GM18951 (cell line): ENCODE data around the gene ULK4.

Experiments used
- POLR2A ChIP-seq: IDR thresholded peaks from 4 replicates; pipeline ENCODE4 v1.6.1; 2011; ENCODE audit warnings: mild to moderate bottlenecking; ENCODE audit not compliant: insufficient read length, insufficient read depth; ENCODE audit errors: extremely low read depth
- in situ Hi-C: fragments of 300-500 bp; cut with MboI; formaldehyde crosslinking; loops from one replicate; pipeline ENCODE4 v1.12.0; 2022; ENCODE audit warnings: low sequenced_read_pairs, mixed read lengths, inconsistent platforms; ENCODE audit not compliant: unreplicated experiment

Gene ULK4

DNA sequence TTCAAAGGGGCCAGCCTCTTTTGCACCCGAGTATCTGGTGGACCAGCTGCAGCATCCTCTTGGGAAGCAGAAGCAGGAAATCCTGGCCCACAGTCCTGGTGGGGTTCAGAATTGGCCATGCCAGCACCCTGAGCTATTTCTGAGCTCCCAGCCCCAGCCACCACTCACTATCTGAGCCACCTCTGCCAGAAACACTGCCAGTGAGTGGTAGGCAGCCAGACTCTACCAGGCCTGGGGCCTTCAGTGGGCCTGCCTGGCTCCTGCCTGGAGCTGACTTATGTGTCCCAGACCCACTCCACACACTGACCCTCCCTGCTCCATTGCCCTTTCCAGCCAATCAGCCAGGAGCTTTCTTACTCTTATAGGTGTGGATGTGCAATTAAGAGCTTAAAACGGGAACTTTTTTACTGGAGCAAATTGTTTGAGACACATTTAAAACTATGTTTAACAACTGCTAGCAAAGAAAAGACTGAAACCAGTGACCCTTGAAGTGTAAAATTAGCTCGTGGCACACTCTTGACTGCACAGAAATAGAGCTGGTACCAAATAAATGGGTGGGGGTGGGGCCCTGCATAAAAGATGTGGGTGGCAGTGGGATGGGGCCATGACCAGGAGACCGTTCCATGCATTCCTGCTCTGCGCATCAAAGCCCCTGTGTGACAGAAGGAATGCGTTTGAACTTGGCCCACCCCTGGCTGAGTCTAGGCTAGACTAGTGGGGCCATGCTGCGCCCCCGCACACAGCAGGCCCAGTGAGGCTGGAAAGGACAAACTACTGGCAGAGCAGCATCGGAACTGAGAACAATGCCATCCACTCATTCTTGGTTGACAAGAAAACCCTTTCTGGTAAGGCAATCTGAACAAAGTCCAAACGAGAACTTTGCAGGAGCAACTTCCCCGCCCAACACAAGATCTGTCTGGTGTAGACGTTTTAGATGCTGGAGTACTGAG is 714.6 kb downstream of the ULK4 start:
- in situ Hi-C loops, result no loop called here
- TF ChIP-seq POLR2A, result no peak

DNA sequence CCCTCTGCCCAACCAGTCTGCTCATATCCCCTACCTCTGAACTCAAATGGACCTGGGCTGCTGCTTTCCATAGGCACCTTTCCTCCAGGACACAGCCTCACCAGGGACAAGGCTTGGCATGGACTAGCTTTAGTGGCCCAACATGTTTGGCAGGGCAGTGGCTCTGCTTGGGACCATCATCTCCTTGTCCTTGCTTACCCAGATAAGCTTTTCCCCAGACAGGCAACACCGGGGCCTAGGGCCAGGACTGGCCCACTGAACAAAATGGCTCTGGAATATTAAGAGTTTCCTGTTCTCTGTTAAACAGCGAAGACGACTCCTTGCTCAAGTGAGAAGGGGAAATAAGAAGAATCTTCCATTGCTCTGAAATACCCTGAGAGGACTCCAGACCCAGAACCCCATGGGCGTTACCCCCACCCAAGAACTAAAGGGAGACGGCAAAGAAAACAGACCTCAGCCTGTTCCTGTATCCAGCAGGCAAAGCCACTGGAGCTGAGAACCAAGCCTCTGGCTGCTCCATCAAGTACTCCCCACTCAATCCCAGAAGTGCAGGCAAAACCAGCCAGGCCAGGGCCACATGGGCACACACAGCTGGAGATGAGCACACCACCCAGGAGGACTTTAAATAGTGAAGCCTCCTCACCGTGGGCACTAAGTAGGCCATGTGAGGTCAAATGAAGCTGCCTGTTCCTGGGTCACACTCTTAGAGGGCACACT is 717.1 kb downstream of the ULK4 start:
- TF ChIP-seq POLR2A, result no peak
- in situ Hi-C loops, result no loop called here

DNA sequence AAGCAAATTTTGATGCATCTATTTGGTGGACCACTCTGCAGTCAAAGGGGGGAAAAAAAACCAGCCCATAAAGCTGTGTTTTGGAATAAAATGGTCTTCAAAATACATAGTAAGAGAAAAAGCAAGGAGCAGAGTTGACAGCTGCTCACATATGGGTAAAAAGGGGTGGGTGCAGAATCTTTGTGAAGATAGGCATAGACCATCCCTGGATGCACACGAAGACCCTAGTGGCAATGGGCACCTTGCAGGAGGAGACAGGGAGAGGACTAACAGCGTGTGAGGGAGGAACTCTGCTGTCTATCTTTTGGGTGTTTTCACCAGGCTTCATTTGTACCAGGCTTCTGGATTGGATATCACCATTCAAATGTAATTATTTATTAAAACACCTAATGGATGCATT is 718.7 kb downstream of the ULK4 start:
- TF ChIP-seq POLR2A, result no peak
- in situ Hi-C loops, result no loop called here

DNA sequence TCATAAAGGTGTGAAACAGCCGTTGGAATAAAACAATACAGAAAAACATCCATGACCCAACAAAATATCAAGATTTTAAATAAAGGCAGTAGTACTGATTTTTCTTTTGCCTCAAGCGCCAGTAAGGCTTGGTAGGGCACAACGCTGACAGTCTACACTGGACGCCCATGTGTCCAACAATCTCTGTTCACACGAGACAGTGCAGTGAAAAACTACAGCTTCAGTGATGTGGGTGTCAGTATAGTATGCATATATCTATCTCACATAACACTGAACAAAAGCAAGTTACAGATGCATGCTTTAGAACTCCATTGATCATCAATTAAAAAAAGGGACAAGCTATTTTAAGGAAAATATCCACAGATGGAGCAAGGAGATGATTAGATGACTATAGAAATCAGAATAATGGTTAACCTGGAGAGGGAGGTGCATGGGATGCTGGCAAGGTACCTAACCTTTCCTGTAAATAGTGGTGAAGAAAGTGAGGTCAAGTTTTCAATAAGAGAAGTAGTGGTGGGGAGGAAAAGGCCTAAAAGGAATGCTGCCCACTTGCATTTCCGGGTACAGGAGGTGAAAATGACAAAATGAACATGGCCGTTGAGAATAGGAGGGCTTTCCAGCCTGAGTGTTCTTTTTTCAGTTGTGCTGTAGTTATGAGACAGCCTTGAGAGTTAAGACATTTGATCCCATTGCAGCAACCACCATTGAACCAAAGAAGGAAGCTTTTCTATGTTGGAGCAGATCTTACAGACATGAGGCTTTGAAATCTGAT is 719.9 kb downstream of the ULK4 start:
- in situ Hi-C loops, result no loop called here
- TF ChIP-seq POLR2A, result no peak

DNA sequence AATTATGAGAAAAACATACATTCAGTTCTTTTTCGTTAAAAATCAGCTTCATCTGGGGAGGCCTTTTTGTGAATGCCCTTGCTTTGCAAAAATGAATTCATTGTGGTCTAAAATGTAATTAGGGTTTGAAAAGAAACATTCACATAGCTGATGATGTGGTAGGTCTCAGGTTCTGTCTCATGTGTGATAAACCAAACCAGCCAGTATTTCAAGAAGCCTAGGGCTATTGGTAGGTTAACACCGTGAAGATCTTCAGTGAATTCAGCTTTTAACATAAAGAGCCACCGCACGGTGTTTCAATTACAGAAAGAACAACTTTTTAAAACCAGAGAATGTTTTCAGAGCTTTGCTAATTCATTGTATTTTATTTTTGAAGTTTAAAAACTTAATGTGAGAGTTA is 720.7 kb downstream of the ULK4 start:
- no peak for TF ChIP-seq POLR2A
- in situ Hi-C loops, result no loop called here

DNA sequence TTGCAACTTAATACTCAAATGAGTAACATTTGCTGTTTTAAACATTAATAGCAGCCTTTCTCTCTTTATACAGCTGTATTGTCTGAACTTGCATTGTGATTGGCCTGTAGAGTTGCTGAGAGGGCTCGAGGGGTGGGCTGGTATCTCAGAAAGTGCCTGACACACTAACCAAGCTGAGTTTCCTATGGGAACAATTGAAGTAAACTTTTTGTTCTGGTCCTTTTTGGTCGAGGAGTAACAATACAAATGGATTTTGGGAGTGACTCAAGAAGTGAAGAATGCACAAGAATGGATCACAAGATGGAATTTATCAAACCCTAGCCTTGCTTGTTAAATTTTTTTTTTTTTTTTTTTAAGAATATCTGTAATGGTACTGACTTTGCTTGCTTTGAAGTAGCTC is 722.3 kb downstream of the ULK4 start:
- in situ Hi-C loops, result no loop called here
- TF ChIP-seq POLR2A, result no peak

DNA sequence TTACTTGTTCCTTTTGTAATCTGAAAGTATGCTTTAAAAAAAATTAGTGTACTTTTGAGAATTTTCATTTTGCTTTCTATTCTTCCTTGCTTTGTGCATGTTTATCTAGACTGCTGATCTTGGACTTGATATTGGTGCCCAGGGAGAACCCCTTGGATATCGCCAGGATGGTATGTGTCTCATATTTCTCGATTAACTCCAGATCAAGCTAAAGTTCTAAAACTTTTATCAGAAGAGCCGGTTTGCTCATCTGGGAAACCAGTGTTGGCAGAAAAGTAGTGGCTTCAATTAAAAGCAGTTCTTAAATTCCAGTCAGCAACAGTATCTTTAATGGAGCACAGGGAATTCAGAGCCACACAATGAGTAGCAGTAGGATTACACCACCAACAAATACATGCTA is 724.0 kb downstream of the ULK4 start:
- in situ Hi-C loops, result no loop called here
- TF ChIP-seq POLR2A, result no peak

DNA sequence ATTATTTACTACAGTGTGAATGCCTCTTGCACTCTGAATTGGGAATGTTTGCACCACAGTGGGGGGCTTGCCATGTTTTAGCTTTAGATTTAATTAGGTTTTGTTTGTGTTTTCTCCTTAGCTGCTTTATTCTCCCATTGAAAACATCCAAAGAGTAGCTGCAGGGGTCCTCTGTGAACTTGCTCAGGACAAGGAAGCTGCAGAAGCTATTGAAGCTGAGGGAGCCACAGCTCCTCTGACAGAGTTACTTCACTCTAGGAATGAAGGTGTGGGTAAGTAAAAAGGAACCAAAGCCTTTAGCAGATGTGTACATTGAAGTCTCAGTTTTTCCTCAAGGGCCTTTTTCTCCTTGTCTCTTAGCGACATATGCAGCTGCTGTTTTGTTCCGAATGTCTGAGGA is 725.7 kb downstream of the ULK4 start:
- no peak for TF ChIP-seq POLR2A
- in situ Hi-C loops, result no loop called here

DNA sequence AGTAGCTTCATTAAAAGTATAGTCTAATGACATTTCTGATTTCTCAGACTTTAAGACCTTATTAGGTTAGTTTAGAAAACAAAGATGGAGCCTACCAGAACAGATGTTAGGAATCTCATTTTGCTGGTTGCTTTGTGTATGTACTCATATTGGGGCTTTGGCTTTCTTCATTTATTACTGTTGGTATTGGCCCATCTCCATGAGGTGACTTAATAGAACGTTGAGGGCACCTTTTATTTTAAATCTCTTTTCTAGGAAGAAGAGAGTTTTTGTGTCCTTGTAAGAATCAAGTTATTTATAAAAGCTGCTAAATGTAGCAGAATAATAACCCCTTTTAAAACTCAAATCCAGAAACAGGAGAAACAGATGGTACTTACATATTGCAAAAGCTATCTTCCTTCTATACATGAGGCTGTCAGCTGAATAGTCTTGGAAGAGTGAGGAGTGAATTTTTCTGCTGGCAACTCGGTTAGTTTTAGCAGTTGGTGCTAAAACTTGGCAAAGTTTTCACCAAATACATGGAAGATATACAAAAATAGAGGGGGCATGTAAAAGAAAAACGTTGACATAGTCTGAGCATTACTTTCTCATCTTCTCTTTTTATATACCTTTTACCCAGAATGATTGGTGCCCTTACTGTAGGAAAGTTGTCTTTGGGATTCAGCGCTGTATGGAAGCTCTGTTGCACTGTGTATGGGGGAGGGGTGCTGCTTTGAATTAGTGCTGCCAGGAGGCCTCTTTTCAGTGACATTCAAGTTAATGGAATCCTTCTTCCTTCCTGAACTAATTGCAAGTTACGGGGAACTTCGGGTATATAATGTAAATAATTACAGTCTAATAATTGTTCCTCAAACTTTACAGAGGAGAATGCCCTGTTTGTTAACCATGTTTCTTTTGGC is 726.8 kb downstream of the ULK4 start:
- TF ChIP-seq POLR2A, result no peak
- in situ Hi-C loops, result no loop called here

DNA sequence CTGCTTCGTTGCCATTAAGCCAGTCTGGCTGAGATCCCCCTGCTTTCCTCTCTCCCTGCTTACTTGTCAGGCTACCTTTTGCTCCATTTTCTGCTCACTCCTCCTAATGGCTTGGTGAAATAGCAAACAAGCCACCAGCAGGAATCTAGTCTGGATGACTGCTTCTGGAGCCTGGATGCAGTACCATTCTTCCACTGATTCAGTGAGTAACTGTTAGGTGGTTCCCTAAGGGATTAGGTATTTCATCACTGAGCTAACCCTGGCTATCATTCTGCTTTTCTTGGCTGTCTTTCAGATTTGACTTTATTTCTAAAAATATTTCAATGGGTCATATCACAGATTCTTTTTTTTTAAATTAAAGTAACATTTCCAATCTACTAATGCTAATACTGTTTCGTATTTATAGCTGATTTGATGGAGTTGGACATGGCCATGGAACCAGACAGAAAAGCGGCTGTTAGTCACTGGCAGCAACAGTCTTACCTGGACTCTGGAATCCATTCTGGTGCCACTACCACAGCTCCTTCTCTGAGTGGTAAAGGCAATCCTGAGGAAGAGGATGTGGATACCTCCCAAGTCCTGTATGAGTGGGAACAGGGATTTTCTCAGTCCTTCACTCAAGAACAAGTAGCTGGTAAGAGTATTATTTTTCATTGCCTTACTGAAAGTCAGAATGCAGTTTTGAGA is 737.6 kb downstream of the ULK4 start:
- in situ Hi-C loops, result no loop called here
- no peak for TF ChIP-seq POLR2A

DNA sequence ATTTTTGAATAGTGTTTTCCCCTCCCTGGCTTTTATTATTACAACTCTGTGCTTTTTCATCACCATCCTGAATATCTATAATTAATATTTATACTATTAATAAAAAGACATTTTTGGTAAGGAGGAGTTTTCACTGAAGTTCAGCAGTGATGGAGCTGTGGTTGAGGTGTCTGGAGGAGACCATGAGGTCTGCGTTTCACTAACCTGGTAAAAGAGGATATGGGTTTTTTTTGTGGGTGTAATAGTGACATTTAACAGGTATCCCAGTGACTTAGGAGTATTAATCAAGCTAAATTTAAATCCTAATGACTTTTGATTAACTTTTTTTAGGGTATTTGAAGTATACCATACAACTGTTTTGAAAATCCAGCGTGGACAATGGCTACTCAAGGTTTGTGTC is 738.2 kb downstream of the ULK4 start:
- no peak for TF ChIP-seq POLR2A
- in situ Hi-C loops, result no loop called here

DNA sequence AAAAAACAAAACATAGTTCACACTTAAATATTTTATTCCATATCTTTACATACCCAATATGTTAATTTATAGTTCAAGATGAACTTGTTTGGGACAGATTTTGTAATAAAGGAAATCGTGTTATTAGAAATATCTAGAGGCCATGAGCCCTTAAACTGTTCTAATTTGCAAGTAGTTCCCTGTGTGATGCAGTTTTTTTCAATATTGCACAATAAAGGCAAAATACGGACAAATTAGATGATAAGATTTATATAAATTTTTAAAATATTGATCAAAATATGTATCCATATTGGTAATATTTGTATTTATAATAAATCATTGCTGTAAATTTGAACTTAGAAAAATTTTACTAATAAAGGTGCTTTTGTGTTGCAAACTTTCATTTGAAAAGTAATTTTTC is 738.8 kb downstream of the ULK4 start:
- in situ Hi-C loops, result no loop called here
- TF ChIP-seq POLR2A, result no peak
